GM18858 (cell line): ENCODE results near the gene ACVR2A.

Experiments
- ATAC-seq: cut with Tn5 transposase; IDR thresholded peaks from one replicate; pipeline ENCODE4 v1.9.1; 2021; ENCODE audit not compliant: unreplicated experiment

Gene ACVR2A

GRCh38 chr2:147917161-147917560 is 72.3 kb downstream of the ACVR2A start:
- ATAC-seq = no peak

GRCh38 chr2:147923846-147924245 is 79.0 kb downstream of the ACVR2A start:
- no peak for ATAC-seq

DNA sequence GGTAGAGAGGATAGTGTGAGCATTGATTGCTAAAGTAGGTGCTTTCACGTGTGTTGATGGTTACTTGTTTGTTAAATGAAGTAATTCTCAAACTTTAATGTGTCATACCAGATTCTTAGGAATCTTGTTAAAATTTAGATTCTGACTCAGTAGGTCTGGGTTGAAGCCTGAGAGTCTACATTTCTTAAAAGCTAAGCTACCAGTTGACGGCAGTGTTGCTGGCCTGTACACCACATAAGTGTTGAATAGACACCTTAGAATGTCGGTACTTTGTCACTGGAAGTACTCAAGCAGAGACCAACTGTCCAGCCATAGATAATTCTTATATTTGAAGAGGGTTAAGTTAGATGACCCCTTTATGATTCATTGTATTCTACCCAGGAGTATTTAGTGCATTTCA is 79.8 kb downstream of the ACVR2A start:
- ATAC-seq = no peak

GRCh38 chr2:147925886-147926285 is 81.1 kb downstream of the ACVR2A start:
- no peak for ATAC-seq

DNA sequence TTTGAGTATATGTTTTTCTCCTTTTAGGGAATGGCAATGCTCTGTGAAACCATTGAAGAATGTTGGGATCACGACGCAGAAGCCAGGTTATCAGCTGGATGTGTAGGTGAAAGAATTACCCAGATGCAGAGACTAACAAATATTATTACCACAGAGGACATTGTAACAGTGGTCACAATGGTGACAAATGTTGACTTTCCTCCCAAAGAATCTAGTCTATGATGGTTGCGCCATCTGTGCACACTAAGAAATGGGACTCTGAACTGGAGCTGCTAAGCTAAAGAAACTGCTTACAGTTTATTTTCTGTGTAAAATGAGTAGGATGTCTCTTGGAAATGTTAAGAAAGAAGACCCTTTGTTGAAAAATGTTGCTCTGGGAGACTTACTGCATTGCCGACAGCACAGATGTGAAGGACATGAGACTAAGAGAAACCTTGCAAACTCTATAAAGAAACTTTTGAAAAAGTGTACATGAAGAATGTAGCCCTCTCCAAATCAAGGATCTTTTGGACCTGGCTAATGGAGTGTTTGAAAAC is 82.3 kb downstream of the ACVR2A start:
- ATAC-seq = no peak

DNA sequence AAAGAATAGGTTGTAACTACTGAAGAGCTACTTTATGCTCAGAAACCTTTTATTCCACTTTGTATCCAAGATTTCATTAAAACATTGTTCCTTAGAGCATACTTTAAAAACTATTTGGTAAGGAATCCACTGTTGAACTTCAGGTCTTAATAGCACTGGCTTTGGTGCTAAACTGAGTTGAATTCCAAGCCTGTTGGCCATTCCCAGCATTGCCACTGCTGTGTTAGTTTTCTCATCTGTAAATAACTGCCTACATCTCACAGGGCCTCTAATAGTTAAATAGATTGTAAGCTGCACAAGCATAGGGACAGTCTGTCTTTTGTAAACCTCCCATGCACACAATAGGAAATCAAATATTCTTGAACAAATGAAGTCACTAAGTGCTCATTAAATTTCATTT is 89.1 kb downstream of the ACVR2A start:
- no peak for ATAC-seq

DNA sequence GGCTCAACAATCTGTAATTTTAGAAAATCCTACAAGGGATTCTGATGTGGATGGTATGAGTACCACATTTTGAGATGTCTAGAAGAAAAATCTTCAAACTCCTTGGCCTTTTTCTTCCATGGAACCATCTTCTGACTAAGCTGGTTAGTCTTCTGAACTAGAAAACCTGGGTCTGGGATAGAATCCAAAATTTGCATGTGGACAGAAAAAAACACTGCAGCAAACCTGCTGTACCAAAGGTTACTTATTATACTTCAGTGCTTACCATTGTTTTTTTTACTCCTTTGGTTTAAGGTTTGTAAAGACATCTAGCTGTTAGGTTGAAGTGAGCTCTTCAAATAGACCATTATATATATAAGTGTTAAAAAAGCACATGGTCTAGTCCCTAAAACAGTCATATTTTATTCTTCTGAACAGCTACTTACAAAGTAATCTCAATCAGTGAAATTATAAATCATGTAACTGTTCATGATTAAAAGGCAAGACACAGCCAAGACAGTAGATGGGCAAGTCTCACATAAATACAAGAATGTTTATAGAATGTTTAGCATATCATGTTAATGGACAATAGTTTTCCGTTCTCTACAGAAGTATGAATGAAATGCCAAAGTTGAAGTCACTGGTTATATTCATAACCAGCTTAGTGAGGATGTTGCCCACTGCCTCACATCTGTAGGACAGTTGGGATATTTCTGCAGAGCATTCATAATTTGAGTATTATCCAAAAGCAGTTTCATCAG is 90.2 kb downstream of the ACVR2A start:
- ATAC-seq = no peak

- ATAC-seq = peak; percentile 49
Measured at GRCh38 chr2:147937744-147938349, 93.0 kb downstream of the ACVR2A start.

- ATAC-seq = no peak
Measured at GRCh38 chr2:147939313-147939712, 94.5 kb downstream of the ACVR2A start.

- ATAC-seq = no peak
Measured at GRCh38 chr2:147945660-147946059, 100.8 kb downstream of the ACVR2A start.

- no peak for ATAC-seq
Measured at GRCh38 chr2:147952118-147952517, 107.3 kb downstream of the ACVR2A start.

DNA sequence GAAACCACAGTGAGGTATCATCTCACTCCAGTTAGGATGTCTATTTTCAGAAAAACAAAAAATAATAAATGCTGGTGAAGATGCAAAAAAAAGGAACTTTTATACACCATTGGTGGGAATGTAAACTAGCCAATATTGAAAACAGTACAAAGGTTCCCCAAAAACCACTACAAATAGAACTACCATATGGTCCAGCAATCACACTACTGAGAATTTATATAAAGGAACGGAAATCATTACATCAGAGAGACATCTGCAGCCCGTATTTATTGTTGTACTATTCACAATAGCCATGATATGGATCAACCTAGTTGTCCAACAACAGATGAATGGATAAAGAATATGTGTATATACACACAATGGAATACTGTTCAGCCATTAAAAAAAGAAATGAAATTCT is 123.7 kb downstream of the ACVR2A start:
- no peak for ATAC-seq

DNA sequence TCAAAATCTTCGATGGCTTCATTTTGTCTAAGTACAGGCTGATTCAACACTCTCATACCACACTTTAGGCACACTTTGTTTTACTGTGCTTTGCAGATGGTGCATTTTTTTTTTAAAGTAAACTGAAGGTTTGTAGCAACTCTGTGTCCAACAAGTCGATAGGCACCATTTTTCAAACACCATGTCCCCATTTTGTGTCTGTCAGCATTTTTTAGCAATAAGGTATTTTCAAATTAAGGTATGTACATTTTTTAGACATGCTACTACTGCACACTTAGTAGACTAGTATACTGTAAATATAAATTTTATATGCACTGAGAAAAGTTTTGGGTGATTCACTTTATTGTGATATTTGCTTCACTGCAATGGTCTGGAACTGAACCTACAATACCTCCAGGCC is 131.3 kb downstream of the ACVR2A start:
- ATAC-seq = no peak

DNA sequence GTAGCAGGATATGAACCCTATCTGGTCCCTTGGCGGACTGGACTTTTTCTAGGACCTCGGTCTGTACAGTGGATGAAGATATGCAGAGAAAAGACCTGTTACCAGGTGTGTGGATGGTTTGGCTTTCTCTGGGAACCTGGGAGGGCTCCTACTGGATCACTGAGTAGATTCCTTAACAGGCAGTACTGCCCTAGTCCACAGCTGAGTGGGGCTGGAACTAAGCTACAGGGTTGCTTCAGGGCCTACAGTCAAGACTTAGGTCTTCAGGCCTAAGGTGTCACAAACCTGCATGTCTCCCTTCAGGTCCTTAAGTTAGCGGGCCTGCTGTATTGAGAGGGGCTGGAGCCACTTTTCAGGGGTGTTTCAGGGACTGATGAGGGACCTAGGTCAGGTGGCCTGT is 132.8 kb downstream of the ACVR2A start:
- no peak for ATAC-seq
